ENCODE results near the gene FAM20A. TPM values are rescaled to one million over a fixed set of nuclear protein-coding genes. Genes with fewer than 3 reads are reported as not detected.

The FAM20A gene
- 11.4 TPM for polyA plus RNA-seq (2013, experiment 1 of 2)
- 11.3 TPM for polyA plus RNA-seq (2013, experiment 2 of 2)

DNA sequence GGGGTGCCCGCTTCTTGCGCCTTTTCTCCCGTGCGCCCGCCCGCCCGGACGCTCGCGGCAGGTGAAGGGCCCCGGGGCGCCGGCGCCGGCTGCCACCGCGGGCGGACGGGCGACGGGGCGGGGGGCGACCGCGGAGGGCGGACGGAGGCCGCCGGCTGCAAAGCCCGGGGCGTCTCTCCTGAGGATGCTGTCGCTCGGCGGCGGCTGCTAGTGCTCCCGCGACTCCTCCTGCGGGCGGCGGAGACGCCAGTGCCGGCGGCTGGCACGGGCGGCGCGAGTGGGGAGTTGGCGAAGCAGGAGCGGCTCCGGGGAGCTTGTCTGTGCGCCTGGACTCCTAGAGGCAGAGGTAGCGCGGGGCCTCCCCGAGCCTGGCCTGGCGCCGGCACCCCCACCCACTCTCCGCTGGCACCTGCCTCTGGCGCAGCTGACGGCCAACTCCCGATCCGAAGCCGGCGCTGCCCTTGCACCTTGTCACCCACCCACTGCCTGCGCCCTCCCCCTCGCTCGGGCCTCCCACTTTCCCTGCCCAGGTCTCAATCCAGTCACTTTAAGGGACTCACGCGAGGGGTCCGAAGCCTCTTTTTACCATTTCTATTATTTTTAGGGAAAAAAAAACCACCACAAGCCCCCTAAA, at the start of gene FAM20A:
Gene FAM20A (minus strand): TSS at position 437 of the 634 bp plus-strand sequence. CDS start 701 bp downstream, outside the sequence.
- Histone ChIP-seq H3K18ac (ENCODE audit: low read length) (peak within 1 kb of the TSS; percentile 97), H3K27ac (ENCODE audit: low read depth, low read length) (peak within 1 kb of the TSS; percentile 85), H3K36me3 (ENCODE audit: control insufficient read depth, insufficient read depth, low read length) (no peaks in the 10 kb centered on the region), H3K4me3 (ENCODE audit: low read length) (peak within 1 kb of the TSS; percentile 74), H3K79me1 (ENCODE audit: low read length) (peaks cover 1% of the 10 kb centered on the region), H3K56ac (ENCODE audit: low read length) (peak within 1 kb of the TSS; percentile 98), H3K4ac (ENCODE audit: low read depth, low read length) (peak within 1 kb of the TSS; percentile 88), H2AK5ac (ENCODE audit: low read length) (no peak within 1 kb of the TSS), H3K27me3 (ENCODE audit: insufficient read depth, low read length, poor library complexity) (no peaks in the 10 kb centered on the region), H4K5ac (ENCODE audit: low read length) (no peak within 1 kb of the TSS), H4K8ac (ENCODE audit: low read depth, low read length) (peak within 1 kb of the TSS; percentile 28), H3K79me2 (ENCODE audit: control insufficient read depth, insufficient read depth, low read length) (peaks cover 45% of the 10 kb centered on the region), H2BK120ac (ENCODE audit: low read depth, low read length) (peak within 1 kb of the TSS; percentile 51), H3K4me2 (ENCODE audit: low read length) (peak within 1 kb of the TSS; percentile 54), H3K23ac (ENCODE audit: low read length) (no peak within 1 kb of the TSS), H2BK15ac (replicated peaks; ENCODE audit: low read depth) (no peak within 1 kb of the TSS), H3K4me1 (ENCODE audit: control insufficient read depth, low read depth, low read length) (peaks cover 8% of the 10 kb centered on the region), H3K9ac (ENCODE audit: low read length) (peak within 1 kb of the TSS; percentile 95), H2BK5ac (ENCODE audit: low read length) (peak within 1 kb of the TSS; percentile 72)
- no CpG with 5 or more reads among the region's 69 CpGs for WGBS (ENCODE audit: extremely low coverage, insufficient coverage, low lambda C conversion rate)
- peak; percentile 69 for DNase-seq

DNA sequence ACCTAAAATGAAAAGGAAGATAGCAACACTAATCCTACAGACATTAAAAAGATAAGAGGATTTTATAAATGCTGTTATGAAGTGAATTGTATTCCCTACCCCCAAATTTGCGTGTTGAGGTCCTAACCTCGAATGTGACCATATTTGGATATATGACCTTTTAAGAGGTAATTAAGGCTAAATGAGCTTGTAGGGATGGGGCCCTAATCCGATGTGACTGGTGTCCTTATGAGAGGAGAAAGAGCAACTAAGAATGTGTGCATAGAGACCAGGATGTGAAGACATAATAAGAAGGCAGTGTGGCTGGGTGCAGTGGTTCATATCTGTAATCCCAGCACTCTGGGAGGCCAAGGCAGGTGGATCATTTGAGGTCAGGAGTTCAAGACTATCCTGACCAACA, 48.2 kb upstream of the FAM20A start:
- no peak overlapping the region for H2AK5ac ChIP-seq (ENCODE audit: low read length)
- H3K9ac ChIP-seq (ENCODE audit: low read length), result no peak overlapping the region
- H3K79me1 ChIP-seq (ENCODE audit: low read length), result no peaks in the 10 kb centered on the region
- no peak overlapping the region for H2BK5ac ChIP-seq (ENCODE audit: low read length)
- H3K27ac ChIP-seq (ENCODE audit: low read depth, low read length), result no peak overlapping the region
- no peak overlapping the region for H4K8ac ChIP-seq (ENCODE audit: low read depth, low read length)
- H3K27me3 ChIP-seq (ENCODE audit: insufficient read depth, low read length, poor library complexity), result no peaks in the 10 kb centered on the region
- no peak overlapping the region for H2BK15ac ChIP-seq (replicated peaks; ENCODE audit: low read depth)
- H3K79me2 ChIP-seq (ENCODE audit: control insufficient read depth, insufficient read depth, low read length), result no peaks in the 10 kb centered on the region
- H3K56ac ChIP-seq (ENCODE audit: low read length), result no peak overlapping the region
- no peak for DNase-seq
- WGBS (ENCODE audit: extremely low coverage, insufficient coverage, low lambda C conversion rate), result no CpG with 5 or more reads among the region's 3 CpGs
- H3K23ac ChIP-seq (ENCODE audit: low read length), result no peak overlapping the region
- H3K4me1 ChIP-seq (ENCODE audit: control insufficient read depth, low read depth, low read length), result no peaks in the 10 kb centered on the region
- H4K5ac ChIP-seq (ENCODE audit: low read length), result no peak overlapping the region
- H3K4ac ChIP-seq (ENCODE audit: low read depth, low read length), result no peak overlapping the region
- H3K4me3 ChIP-seq (ENCODE audit: low read length), result no peak overlapping the region
- H3K4me2 ChIP-seq (ENCODE audit: low read length), result no peak overlapping the region
- H3K36me3 ChIP-seq (ENCODE audit: control insufficient read depth, insufficient read depth, low read length), result no peaks in the 10 kb centered on the region
- no peak overlapping the region for H2BK120ac ChIP-seq (ENCODE audit: low read depth, low read length)
- H3K18ac ChIP-seq (ENCODE audit: low read length), result no peak overlapping the region

DNA sequence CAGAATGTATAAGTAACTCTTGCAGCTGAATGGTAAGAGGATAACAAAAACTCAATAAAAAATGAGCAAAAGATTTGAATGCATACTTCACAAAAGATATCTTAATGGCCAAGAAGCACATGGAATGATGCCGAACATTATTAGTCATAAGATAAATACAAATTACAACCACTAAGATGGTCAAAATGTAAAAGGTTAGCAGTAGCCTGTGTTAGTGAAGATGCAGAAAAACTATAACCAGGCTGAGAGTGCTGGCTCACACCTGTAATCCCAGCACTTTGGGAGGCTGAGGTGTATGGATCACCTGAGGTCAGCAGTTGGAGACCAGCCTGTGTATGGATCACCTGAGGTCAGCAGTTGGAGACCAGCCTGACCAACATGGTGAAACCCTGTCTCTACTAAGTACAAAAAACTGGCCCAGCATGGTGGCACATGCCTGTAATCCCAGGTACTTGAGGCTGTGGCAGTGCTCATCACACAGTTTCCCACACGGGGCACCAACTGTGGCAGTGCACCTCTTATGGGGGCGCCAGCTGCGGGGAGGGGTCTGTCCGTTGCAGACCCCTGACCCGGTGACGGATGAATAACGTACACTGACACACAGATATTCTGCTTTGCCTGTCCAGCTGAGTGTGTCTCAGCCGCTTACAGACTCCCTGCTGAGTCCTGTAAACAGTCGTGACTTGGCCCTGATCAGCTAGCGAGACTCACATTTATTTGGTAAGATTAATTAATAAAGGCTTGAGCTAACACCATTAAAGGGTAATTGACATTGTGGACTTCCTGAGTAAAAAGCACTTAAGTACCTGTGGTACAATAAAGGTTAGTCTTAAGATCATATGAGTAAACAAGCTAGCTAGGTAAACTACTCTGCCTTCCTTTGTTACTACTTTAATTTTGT, 45.7 kb upstream of the FAM20A start:
- H3K36me3 ChIP-seq (ENCODE audit: control insufficient read depth, insufficient read depth, low read length), result no peaks in the 10 kb centered on the region
- WGBS (ENCODE audit: extremely low coverage, insufficient coverage, low lambda C conversion rate), result no CpG with 5 or more reads among the region's 11 CpGs
- no peaks in the 10 kb centered on the region for H3K79me1 ChIP-seq (ENCODE audit: low read length)
- H3K23ac ChIP-seq (ENCODE audit: low read length), result no peak overlapping the region
- H3K4me2 ChIP-seq (ENCODE audit: low read length), result no peak overlapping the region
- no peak overlapping the region for H3K56ac ChIP-seq (ENCODE audit: low read length)
- no peak overlapping the region for H3K27ac ChIP-seq (ENCODE audit: low read depth, low read length)
- no peaks in the 10 kb centered on the region for H3K27me3 ChIP-seq (ENCODE audit: insufficient read depth, low read length, poor library complexity)
- H3K18ac ChIP-seq (ENCODE audit: low read length), result no peak overlapping the region
- no peak for DNase-seq
- no peak overlapping the region for H2BK120ac ChIP-seq (ENCODE audit: low read depth, low read length)
- no peak overlapping the region for H4K8ac ChIP-seq (ENCODE audit: low read depth, low read length)
- no peak overlapping the region for H3K4me3 ChIP-seq (ENCODE audit: low read length)
- no peak overlapping the region for H2BK5ac ChIP-seq (ENCODE audit: low read length)
- no peak overlapping the region for H4K5ac ChIP-seq (ENCODE audit: low read length)
- no peak overlapping the region for H2BK15ac ChIP-seq (replicated peaks; ENCODE audit: low read depth)
- no peak overlapping the region for H3K9ac ChIP-seq (ENCODE audit: low read length)
- no peak overlapping the region for H3K4ac ChIP-seq (ENCODE audit: low read depth, low read length)
- no peaks in the 10 kb centered on the region for H3K4me1 ChIP-seq (ENCODE audit: control insufficient read depth, low read depth, low read length)
- H3K79me2 ChIP-seq (ENCODE audit: control insufficient read depth, insufficient read depth, low read length), result no peaks in the 10 kb centered on the region
- no peak overlapping the region for H2AK5ac ChIP-seq (ENCODE audit: low read length)

DNA sequence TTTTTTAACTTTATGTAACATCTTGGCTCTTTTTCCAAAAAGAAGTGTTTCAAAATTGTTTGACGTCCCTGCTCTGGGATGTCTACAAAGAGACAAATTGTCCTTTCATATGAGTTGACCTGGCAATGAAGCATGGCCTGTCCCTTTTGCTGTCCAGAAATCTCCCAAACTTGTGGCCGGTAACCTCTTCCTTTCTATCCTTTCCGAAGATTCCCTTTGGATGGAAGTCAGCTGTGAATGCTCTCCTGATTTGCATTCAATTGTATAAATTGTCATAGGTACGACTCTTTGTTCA, 40.9 kb upstream of the FAM20A start:
- H3K23ac ChIP-seq (ENCODE audit: low read length), result no peak overlapping the region
- no peak for DNase-seq
- H3K56ac ChIP-seq (ENCODE audit: low read length), result no peak overlapping the region
- H2BK5ac ChIP-seq (ENCODE audit: low read length), result no peak overlapping the region
- no CpG with 5 or more reads among the region's 4 CpGs for WGBS (ENCODE audit: extremely low coverage, insufficient coverage, low lambda C conversion rate)
- H3K4me1 ChIP-seq (ENCODE audit: control insufficient read depth, low read depth, low read length), result no peaks in the 10 kb centered on the region
- H3K27ac ChIP-seq (ENCODE audit: low read depth, low read length), result no peak overlapping the region
- no peak overlapping the region for H3K4me3 ChIP-seq (ENCODE audit: low read length)
- H3K18ac ChIP-seq (ENCODE audit: low read length), result no peak overlapping the region
- H3K27me3 ChIP-seq (ENCODE audit: insufficient read depth, low read length, poor library complexity), result no peaks in the 10 kb centered on the region
- no peaks in the 10 kb centered on the region for H3K79me1 ChIP-seq (ENCODE audit: low read length)
- no peak overlapping the region for H3K4ac ChIP-seq (ENCODE audit: low read depth, low read length)
- H4K8ac ChIP-seq (ENCODE audit: low read depth, low read length), result no peak overlapping the region
- no peak overlapping the region for H4K5ac ChIP-seq (ENCODE audit: low read length)
- H3K4me2 ChIP-seq (ENCODE audit: low read length), result no peak overlapping the region
- no peaks in the 10 kb centered on the region for H3K36me3 ChIP-seq (ENCODE audit: control insufficient read depth, insufficient read depth, low read length)
- no peaks in the 10 kb centered on the region for H3K79me2 ChIP-seq (ENCODE audit: control insufficient read depth, insufficient read depth, low read length)
- H3K9ac ChIP-seq (ENCODE audit: low read length), result no peak overlapping the region
- H2AK5ac ChIP-seq (ENCODE audit: low read length), result no peak overlapping the region
- H2BK120ac ChIP-seq (ENCODE audit: low read depth, low read length), result no peak overlapping the region
- no peak overlapping the region for H2BK15ac ChIP-seq (replicated peaks; ENCODE audit: low read depth)

DNA sequence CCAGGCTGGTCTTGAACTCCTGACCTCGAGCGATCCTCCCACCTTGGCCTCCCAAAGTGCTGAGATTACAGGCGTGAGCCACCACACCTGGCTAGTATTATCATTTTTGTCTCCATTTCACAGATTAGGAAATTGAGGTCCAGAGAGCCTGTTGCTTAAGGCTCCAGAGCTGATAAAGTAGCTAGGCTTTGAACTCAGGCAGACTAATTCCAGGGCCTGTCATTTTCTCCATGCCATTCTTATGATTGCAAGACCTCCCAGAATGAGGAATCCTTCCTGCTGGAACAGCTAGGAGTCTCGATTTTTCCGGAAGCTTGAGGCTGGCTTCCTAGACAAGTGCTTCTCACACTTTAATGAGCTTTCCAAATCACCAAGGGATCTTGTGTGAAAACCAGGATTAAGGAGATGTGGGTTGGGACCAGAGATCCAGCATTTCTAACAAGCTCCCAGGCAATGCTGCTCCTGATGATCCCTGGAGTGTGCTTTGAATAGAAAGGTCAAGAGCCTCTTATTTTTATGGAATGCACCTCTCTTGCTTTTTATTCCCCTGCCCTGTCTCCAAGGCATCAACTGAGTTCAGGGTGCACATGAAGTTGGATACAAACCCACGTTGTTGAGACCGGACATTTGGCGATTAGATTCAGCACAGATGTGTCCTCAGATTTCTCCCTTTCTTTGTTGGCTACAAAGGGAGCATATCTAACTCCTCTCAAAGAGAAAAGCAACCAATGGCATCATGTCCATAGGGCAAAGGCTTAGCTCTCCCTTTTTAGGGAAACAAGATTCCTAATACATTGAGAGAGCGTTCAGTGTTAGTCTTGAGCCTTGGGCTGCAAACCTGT, 40.3 kb upstream of the FAM20A start:
- no peak overlapping the region for H3K56ac ChIP-seq (ENCODE audit: low read length)
- no CpG with 5 or more reads among the region's 9 CpGs for WGBS (ENCODE audit: extremely low coverage, insufficient coverage, low lambda C conversion rate)
- no peaks in the 10 kb centered on the region for H3K27me3 ChIP-seq (ENCODE audit: insufficient read depth, low read length, poor library complexity)
- no peaks in the 10 kb centered on the region for H3K4me1 ChIP-seq (ENCODE audit: control insufficient read depth, low read depth, low read length)
- H3K79me2 ChIP-seq (ENCODE audit: control insufficient read depth, insufficient read depth, low read length), result no peaks in the 10 kb centered on the region
- H2BK120ac ChIP-seq (ENCODE audit: low read depth, low read length), result no peak overlapping the region
- no peak overlapping the region for H3K4me3 ChIP-seq (ENCODE audit: low read length)
- no peak overlapping the region for H2AK5ac ChIP-seq (ENCODE audit: low read length)
- H3K23ac ChIP-seq (ENCODE audit: low read length), result no peak overlapping the region
- no peak overlapping the region for H3K18ac ChIP-seq (ENCODE audit: low read length)
- no peak overlapping the region for H3K4ac ChIP-seq (ENCODE audit: low read depth, low read length)
- H3K79me1 ChIP-seq (ENCODE audit: low read length), result no peaks in the 10 kb centered on the region
- no peak overlapping the region for H3K27ac ChIP-seq (ENCODE audit: low read depth, low read length)
- no peak overlapping the region for H3K4me2 ChIP-seq (ENCODE audit: low read length)
- no peaks in the 10 kb centered on the region for H3K36me3 ChIP-seq (ENCODE audit: control insufficient read depth, insufficient read depth, low read length)
- no peak overlapping the region for H3K9ac ChIP-seq (ENCODE audit: low read length)
- H2BK5ac ChIP-seq (ENCODE audit: low read length), result no peak overlapping the region
- H2BK15ac ChIP-seq (replicated peaks; ENCODE audit: low read depth), result no peak overlapping the region
- DNase-seq, result no peak
- no peak overlapping the region for H4K5ac ChIP-seq (ENCODE audit: low read length)
- H4K8ac ChIP-seq (ENCODE audit: low read depth, low read length), result no peak overlapping the region
